ENCODE results near the gene POC1B. TPM values are rescaled to one million over a fixed set of nuclear protein-coding genes. Genes with fewer than 3 reads are reported as not detected.

Gene POC1B
- total and polyA plus RNA-seq, 2 donors (not counting 3 experiments of a cell fraction or from before 2014, with no cell fraction given), result 7.1 to 18.2 TPM

DNA sequence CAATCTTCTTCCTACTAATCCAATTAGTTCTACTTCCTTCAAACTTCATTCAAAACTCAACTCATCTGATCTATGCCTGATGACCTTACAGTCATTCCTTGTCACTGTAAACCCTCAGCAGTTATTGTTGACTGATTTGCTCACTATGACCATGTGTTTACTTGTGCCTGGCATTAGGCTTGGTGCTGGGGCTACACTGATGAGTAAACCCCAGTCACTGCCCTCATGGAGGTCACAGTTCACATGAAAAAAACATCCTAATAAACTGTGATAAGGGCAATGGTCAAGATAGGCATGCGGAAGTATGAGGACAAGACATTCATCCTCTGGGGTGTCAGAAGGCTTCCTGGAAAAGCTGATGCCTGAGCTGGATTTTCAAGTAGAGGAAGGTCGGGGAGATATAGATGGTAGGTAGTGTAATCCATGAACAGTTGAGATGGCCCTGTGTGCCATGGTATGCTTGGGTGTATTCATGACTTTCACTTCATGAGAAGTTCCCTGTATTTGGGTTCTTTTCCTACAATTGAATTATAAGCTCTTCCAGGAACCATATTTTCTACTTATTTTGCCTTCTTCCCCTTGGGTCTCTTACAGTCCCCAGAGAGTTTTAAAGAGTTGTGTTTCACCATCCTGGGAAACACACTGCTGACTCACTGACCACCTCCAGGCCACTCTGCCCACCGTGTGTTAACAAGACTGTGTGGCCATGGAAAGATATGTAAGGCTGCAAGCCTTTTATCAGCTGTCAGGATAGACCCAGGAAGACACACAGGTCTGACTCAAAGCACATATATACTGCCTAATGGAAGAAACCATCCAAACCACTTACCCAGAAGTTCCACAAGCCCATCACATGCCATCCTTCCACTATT, 134.8 kb downstream of the POC1B start:
- BruUV-seq (replicated peaks), result no TSS peak
- intact Hi-C loops (cut with micrococcal nuclease) (loop anchor here (1.0 kb wide), 4 partner anchors 15 to 60 kb away; partner anchors contain the start of gene DUSP6), dilution Hi-C loops (cut with MboI; ENCODE audit: extremely low pct_ligation_motif_present, low sequenced_read_pairs) (no loop called here)
- Histone ChIP-seq H4K20me1 (replicated peaks; ENCODE audit: control insufficient read depth, extremely low read depth, insufficient read depth, low read length) (no peaks in the 10 kb centered on the region), H3K79me2 (ENCODE audit: control insufficient read depth, insufficient read depth, low read length) (no peaks in the 10 kb centered on the region), H3K9me3 (replicated peaks; ENCODE audit: control insufficient read depth, insufficient read depth, low read length) (no peaks in the 10 kb centered on the region), H3K4me3 (replicated peaks in 1 of 3; ENCODE audit: insufficient read depth in 1 of 3, low read depth in 1 of 3, low read length in 3 of 3) (no peak overlapping the region), H2AFZ (ENCODE audit: low read depth, low read length) (peak overlapping the region; percentile 2), H3K27ac (ENCODE audit: insufficient read depth, low read depth, low read length) (peak overlapping the region; percentile 80), H3K9me1 (replicated peaks; ENCODE audit: control insufficient read depth, extremely low read depth, insufficient read depth, low read length) (no peaks in the 10 kb centered on the region), H3K27me3 (ENCODE audit: control insufficient read depth in 2 of 2, insufficient read depth in 2 of 2, low read length in 2 of 2) (no peaks in the 10 kb centered on the region), H3K4me1 (ENCODE audit: control insufficient read depth, extremely low read depth, insufficient read depth, low read length) (peaks cover 28% of the 10 kb centered on the region), H3K4me2 (ENCODE audit: insufficient read depth, low read length) (peak overlapping the region; percentile 58), H3K36me3 (ENCODE audit: control insufficient read depth in 2 of 2, extremely low read depth in 1 of 2, insufficient read depth in 2 of 2, low read length in 2 of 2) (no peaks in the 10 kb centered on the region), H3K9ac (replicated peaks; ENCODE audit: extremely low read depth, insufficient read depth, low read length) (peak overlapping the region; percentile 54)
- no peak for FAIRE-seq
- TF ChIP-seq FOS (IDR thresholded peaks at IDR 0.05; ENCODE audit: borderline replicate concordance, insufficient read depth, low read length) (peak; percentile 75), POLR2AphosphoS5 (IDR thresholded peaks at IDR 0.05; ENCODE audit: insufficient read depth, low read depth, low read length) (peak; percentile 65), POLR2A (IDR thresholded peaks at IDR 0.05; ENCODE audit: low read depth, low read length) (no peak), GATA2 (IDR thresholded peaks at IDR 0.05; ENCODE audit: insufficient read depth, insufficient read length, low read depth, low read length) (peak; percentile 81), JUN (IDR thresholded peaks at IDR 0.05; ENCODE audit: borderline replicate concordance, insufficient read depth, insufficient read length, low read depth) (peak; percentile 43), MYC (IDR thresholded peaks at IDR 0.05; ENCODE audit: low read depth, low read length) (no peak)
- TF ChIP-seq, protein P1, sequence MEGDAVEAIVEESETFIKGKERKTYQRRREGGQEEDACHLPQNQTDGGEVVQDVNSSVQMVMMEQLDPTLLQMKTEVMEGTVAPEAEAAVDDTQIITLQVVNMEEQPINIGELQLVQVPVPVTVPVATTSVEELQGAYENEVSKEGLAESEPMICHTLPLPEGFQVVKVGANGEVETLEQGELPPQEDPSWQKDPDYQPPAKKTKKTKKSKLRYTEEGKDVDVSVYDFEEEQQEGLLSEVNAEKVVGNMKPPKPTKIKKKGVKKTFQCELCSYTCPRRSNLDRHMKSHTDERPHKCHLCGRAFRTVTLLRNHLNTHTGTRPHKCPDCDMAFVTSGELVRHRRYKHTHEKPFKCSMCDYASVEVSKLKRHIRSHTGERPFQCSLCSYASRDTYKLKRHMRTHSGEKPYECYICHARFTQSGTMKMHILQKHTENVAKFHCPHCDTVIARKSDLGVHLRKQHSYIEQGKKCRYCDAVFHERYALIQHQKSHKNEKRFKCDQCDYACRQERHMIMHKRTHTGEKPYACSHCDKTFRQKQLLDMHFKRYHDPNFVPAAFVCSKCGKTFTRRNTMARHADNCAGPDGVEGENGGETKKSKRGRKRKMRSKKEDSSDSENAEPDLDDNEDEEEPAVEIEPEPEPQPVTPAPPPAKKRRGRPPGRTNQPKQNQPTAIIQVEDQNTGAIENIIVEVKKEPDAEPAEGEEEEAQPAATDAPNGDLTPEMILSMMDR (IDR thresholded peaks at IDR 0.05; ENCODE audit: extremely low read depth in 1 of 2, insufficient read depth in 1 of 2, low read depth in 1 of 2, low read length in 2 of 2), result no peak
- ChIA-PET CTCF (interaction anchor here (1.2 to 1.9 kb wide), 4 partner anchors 8 to 71 kb away, joined by 3 to 8 read pairs (median 4); partner anchors contain the start of gene DUSP6), POLR2A (interaction anchor here (2.0 kb wide), 1 partner anchor 39 kb away, joined by 10 read pairs; the partner anchor contains the start of gene DUSP6)
- DNase-seq (ENCODE audit: low read depth, low spot score), result peak; percentile 62

Measured in endothelial cell of umbilical vein (primary cell).